Kasumi-1 (cell line): ENCODE results near the gene FOXL3.
"Not testable (repeated sequence)": the region's sequence is repeated elsewhere in the genome, so short reads cannot be mapped to it uniquely, and the experiment has no call there.

Experiments
- DNase-seq, 2 experiments: peaks; one replicate each; lab custom pipeline; 2025; lab: John Stamatoyannopoulos, UW

FOXL3 gene

GRCh38 chr7:290554-291372, 793 bp downstream of the FOXL3 start:
- DNase-seq: no peak

- DNase-seq: no peak
These were observed 1.6 kb downstream of the FOXL3 start for GRCh38 chr7:291373-292092.

GRCh38 chr7:292226-292625, 2.3 kb downstream of the FOXL3 start:
- no peak for DNase-seq

GRCh38 chr7:292826-293225, 2.9 kb downstream of the FOXL3 start:
- no peak for DNase-seq

- DNase-seq: no peak
These were observed 3.9 kb downstream of the FOXL3 start for GRCh38 chr7:293681-294439.

- no peak for DNase-seq
These were observed 4.6 kb downstream of the FOXL3 start for GRCh38 chr7:294440-295154.

- DNase-seq: no peak
These were observed 5.5 kb downstream of the FOXL3 start for GRCh38 chr7:295155-296154.

- no peak for DNase-seq
These were observed 6.5 kb downstream of the FOXL3 start for GRCh38 chr7:296373-296945.

GRCh38 chr7:297141-297540, 7.2 kb downstream of the FOXL3 start:
- DNase-seq: not testable (repeated sequence)

- no peak for DNase-seq
These were observed 7.8 kb downstream of the FOXL3 start for GRCh38 chr7:297611-298374.

GRCh38 chr7:298375-298702, 8.4 kb downstream of the FOXL3 start:
- no peak for DNase-seq

- DNase-seq: no peak
These were observed 8.8 kb downstream of the FOXL3 start for GRCh38 chr7:298743-299142.

GRCh38 chr7:299169-299568, 9.2 kb downstream of the FOXL3 start:
- DNase-seq: no peak

GRCh38 chr7:299628-300027, 9.7 kb downstream of the FOXL3 start:
- DNase-seq: no peak

GRCh38 chr7:300048-300447, 10.1 kb downstream of the FOXL3 start:
- no peak for DNase-seq

- DNase-seq: no peak
These were observed 10.7 kb downstream of the FOXL3 start for GRCh38 chr7:300546-301290.

GRCh38 chr7:301291-302053, 11.5 kb downstream of the FOXL3 start:
- DNase-seq: no peak
